Keratinocyte (primary cell): ENCODE results near the gene EFCAB10. TPM values are rescaled to one million over a fixed set of nuclear protein-coding genes. Genes with fewer than 3 reads are reported as not detected.

Experiments
- DNase-seq: peaks from one replicate; pipeline ENCODE4 v3.0.0-alpha.2; 2011; ENCODE audit warnings: low read depth, missing footprints, low spot score
- FAIRE-seq: peaks from 2 replicates; lab custom pipeline; 2011; peaks lifted over from hg19 to GRCh38; lab: Jason Lieb, UNC
- H2AFZ ChIP-seq: 2 replicates; pipeline ENCODE4 v1.6.0; 2012; ENCODE audit warnings: low read length, control low read depth, inconsistent platforms; ENCODE audit not compliant: control insufficient read depth
- H3K27ac ChIP-seq: 2 replicates; pipeline ENCODE4 v1.5.1; 2011; ENCODE audit warnings: low read length; ENCODE audit not compliant: control insufficient read depth, insufficient read depth
- H3K27me3 ChIP-seq: 3 replicates; pipeline ENCODE4 v1.6.0; 2011; ENCODE audit warnings: low read length; ENCODE audit not compliant: control insufficient read depth, insufficient read depth; ENCODE audit errors: extremely low read depth
- H3K36me3 ChIP-seq, 2 experiments: 2 replicates in 1 of 2; 3 replicates in 1 of 2; pipeline ENCODE4 v1.5.1; 2011; ENCODE audit warnings: low read length in 2 of 2, mild to moderate bottlenecking in 1 of 2; ENCODE audit not compliant: control insufficient read depth in 2 of 2, insufficient read depth in 2 of 2; ENCODE audit errors: extremely low read depth in 1 of 2
- H3K4me1 ChIP-seq: 3 replicates; pipeline ENCODE4 v1.5.1; 2011; ENCODE audit warnings: low read length; ENCODE audit not compliant: control insufficient read depth, insufficient read depth; ENCODE audit errors: extremely low read depth
- H3K4me2 ChIP-seq: 3 replicates; pipeline ENCODE4 v1.6.0; 2011; ENCODE audit warnings: low read depth, low read length; ENCODE audit not compliant: control insufficient read depth, insufficient read depth; ENCODE audit errors: extremely low read depth
- H3K4me3 ChIP-seq, 3 experiments: fragments of 200-600 bp in 1 of 3; sonication (generic) in 1 of 3; 2 replicates in 2 of 3; 3 replicates in 1 of 3; pipeline ENCODE4 v1.5.1; 2011 to 2016; ENCODE audit warnings: low read length in 3 of 3, mild to moderate bottlenecking in 3 of 3, control low read depth in 2 of 3, inconsistent platforms in 1 of 3, low read depth in 1 of 3, mixed read lengths in 1 of 3, mixed run types in 1 of 3, moderate library complexity in 1 of 3; ENCODE audit not compliant: control insufficient read depth in 2 of 3, insufficient read depth in 2 of 3; ENCODE audit errors: extremely low read depth in 1 of 3
- H3K79me2 ChIP-seq: 2 replicates; pipeline ENCODE4 v1.6.0; 2012; ENCODE audit warnings: low read length; ENCODE audit not compliant: control insufficient read depth, insufficient read depth
- H3K9ac ChIP-seq: 3 replicates; pipeline ENCODE4 v1.6.0; 2011; ENCODE audit warnings: low read length; ENCODE audit not compliant: control insufficient read depth, insufficient read depth; ENCODE audit errors: extremely low read depth
- H3K9me1 ChIP-seq: 3 replicates; pipeline ENCODE4 v1.6.0; 2011; ENCODE audit warnings: low read length; ENCODE audit not compliant: control insufficient read depth, insufficient read depth; ENCODE audit errors: extremely low read depth
- H3K9me3 ChIP-seq: 2 replicates; pipeline ENCODE4 v1.5.1; 2012; ENCODE audit warnings: low read depth, low read length; ENCODE audit not compliant: control insufficient read depth
- H4K20me1 ChIP-seq: 3 replicates; pipeline ENCODE4 v1.6.0; 2011; ENCODE audit warnings: low read length; ENCODE audit not compliant: control insufficient read depth, insufficient read depth; ENCODE audit errors: extremely low read depth
- CTCF ChIP-seq, 3 experiments: IDR thresholded peaks in 1 of 3; conservative IDR thresholded peaks in 1 of 3; optimal IDR thresholded peaks in 1 of 3; 2 replicates in 2 of 3; 3 replicates in 1 of 3; pipeline versions ENCODE3 to v1.5.1; 2011; ENCODE audit warnings: low read length in 3 of 3, mild to moderate bottlenecking in 3 of 3, moderate library complexity in 2 of 3, control low read depth in 1 of 3, inconsistent platforms in 1 of 3; ENCODE audit not compliant: insufficient read depth in 2 of 3; ENCODE audit errors: extremely low read depth in 1 of 3
- EZH2 ChIP-seq: IDR thresholded peaks from one replicate; pipeline ENCODE4 v1.6.1; 2012; ENCODE audit warnings: inconsistent platforms, mild to moderate bottlenecking, low read length, moderate library complexity
- dilution Hi-C: fragments of 300-500 bp; cut with MboI; formaldehyde crosslinking; loops from one replicate; pipeline ENCODE4 v1.7.0; 2020; ENCODE audit warnings: low sequenced_read_pairs; ENCODE audit not compliant: extremely low pct_ligation_motif_present
- polyA plus RNA-seq, 5 experiments: library from polyadenylated mRNA; depleted of rRNA in 3 of 5; stranded (reverse) in 3 of 5; stranded (forward) in 1 of 5; unstranded in 1 of 5; fragments of >200 nt; gene quantifications; 1 replicate in 1 of 5; 2 replicates in 3 of 5; 3 replicates in 1 of 5; pipeline versions ENCODE4 v1.2.1 to v1.2.3, GENCODE V29; 2011 to 2012; ENCODE audit warnings: missing spikeins in 2 of 5, low read depth in 1 of 5, low replicate concordance in 1 of 5

Gene EFCAB10
- polyA plus RNA-seq, 1 donor (not counting 4 experiments of a cell fraction or from before 2014, with no cell fraction given), result not detected

GRCh38 chr7:105578496-105578895 lies 2.8 kb downstream of the EFCAB10 start:
- dilution Hi-C loops, result no loop called here
- Histone ChIP-seq H4K20me1 (no peaks in the 10 kb centered on the region), H3K4me2 (no peak overlapping the region), H3K4me3 (no peak overlapping the region), H3K27me3 (no peaks in the 10 kb centered on the region), H3K4me1 (peaks cover 2% of the 10 kb centered on the region), H3K9ac (no peak overlapping the region), H2AFZ (no peak overlapping the region), H3K36me3 (no peaks in the 10 kb centered on the region), H3K9me3 (no peaks in the 10 kb centered on the region), H3K27ac (no peak overlapping the region), H3K9me1 (no peaks in the 10 kb centered on the region), H3K79me2 (no peaks in the 10 kb centered on the region)
- no peak for FAIRE-seq
- DNase-seq, result no peak
- TF ChIP-seq EZH2 (no peak), CTCF (optimal IDR thresholded peaks at IDR 0.05 in 1 of 3, IDR thresholded peaks at IDR 0.05 in 1 of 3, conservative IDR thresholded peaks at IDR 0.05 in 1 of 3; ENCODE audit: extremely low read depth in 1 of 3, insufficient read depth in 2 of 3, low read length in 3 of 3) (no peak)

- TF ChIP-seq EZH2 (no peak), CTCF (optimal IDR thresholded peaks at IDR 0.05 in 1 of 3, IDR thresholded peaks at IDR 0.05 in 1 of 3, conservative IDR thresholded peaks at IDR 0.05 in 1 of 3; ENCODE audit: extremely low read depth in 1 of 3, insufficient read depth in 2 of 3, low read length in 3 of 3) (no peak)
- Histone ChIP-seq H3K4me1 (peaks cover 2% of the 10 kb centered on the region), H3K9ac (no peak overlapping the region), H3K9me3 (no peaks in the 10 kb centered on the region), H3K36me3 (no peaks in the 10 kb centered on the region), H3K27me3 (no peaks in the 10 kb centered on the region), H3K27ac (no peak overlapping the region), H4K20me1 (no peaks in the 10 kb centered on the region), H3K4me3 (no peak overlapping the region), H3K4me2 (no peak overlapping the region), H3K9me1 (no peaks in the 10 kb centered on the region), H2AFZ (no peak overlapping the region), H3K79me2 (no peaks in the 10 kb centered on the region)
- no peak for FAIRE-seq
- dilution Hi-C loops, result no loop called here
- no peak for DNase-seq
These were observed 4.0 kb downstream of the EFCAB10 start for GRCh38 chr7:105577251-105577650.
